K562 (cell line): ENCODE results near the gene ZCCHC24. TPM values are rescaled to one million over a fixed set of nuclear protein-coding genes. Genes with fewer than 3 reads are reported as not detected.

ENCODE experiments used
- ATAC-seq: fragments of 200-7000 bp; cut with Tn5 transposase; 3 replicates; pipeline ENCODE4 v1.9.1; 2020; ENCODE audit warnings: moderate library complexity
- BruUV-seq: library from RNA; stranded (reverse); fragments of 400-500 nt; replicated peaks from 2 replicates; lab custom pipeline; 2021; lab: Mats Ljungman, UMichigan
- CTCF ChIA-PET: fragments of 300-600 bp; formaldehyde crosslinking; extraction: SDS; loops from one replicate; lab custom pipeline; 2021; ENCODE audit warnings: low intra/inter-chr PET ratio; lab: Yijun Ruan, JAX
- POLR2A ChIA-PET: fragments of 300-600, 350-650 bp; sonication (Branson Sonifier 250); formaldehyde crosslinking; extraction: SDS; loops from one replicate; lab custom pipeline; 2021; ENCODE audit warnings: antibody characterized with exemption, inconsistent platforms; lab: Yijun Ruan, JAX
- DNase-seq, 4 experiments: peaks; one replicate each; pipeline versions ENCODE4 v3.0.0 to v3.0.0-alpha.2; 2011 to 2018; ENCODE audit warnings: low spot score in 3 of 4, mixed read lengths in 3 of 4; ENCODE audit errors: extremely low read depth in 1 of 4
- FAIRE-seq: peaks from 2 replicates; lab custom pipeline; 2011; peaks lifted over from hg19 to GRCh38; lab: Jason Lieb, UNC
- H2AFZ ChIP-seq: 2 replicates; pipeline ENCODE4 v1.6.0; 2011; ENCODE audit warnings: low read depth, low read length, control low read depth, inconsistent platforms
- H3K27ac ChIP-seq: fragments of 200-600 bp; 3 replicates; pipeline ENCODE4 v1.8.0; 2011; ENCODE audit warnings: low read depth, mild to moderate bottlenecking, control low read depth, inconsistent platforms, low read length, moderate library complexity, mixed read lengths; ENCODE audit errors: extremely low read depth
- H3K27me3 ChIP-seq, 2 experiments: fragments of 300-600 bp in 1 of 2; 2 replicates in 1 of 2; 3 replicates in 1 of 2; pipeline versions ENCODE4 v1.6.0 to v1.8.0; 2011; ENCODE audit warnings: inconsistent platforms in 2 of 2, low read length in 2 of 2, mild to moderate bottlenecking in 1 of 2, mixed read lengths in 1 of 2, moderate library complexity in 1 of 2; ENCODE audit not compliant: control insufficient read depth in 2 of 2, insufficient read depth in 2 of 2
- H3K36me3 ChIP-seq: fragments of 300-600 bp; 3 replicates; pipeline ENCODE4 v1.8.0; 2011; ENCODE audit warnings: mild to moderate bottlenecking, low read length, inconsistent platforms; ENCODE audit not compliant: control insufficient read depth, insufficient read depth
- H3K4me1 ChIP-seq, 2 experiments: fragments of 200-600 bp in 1 of 2; replicated peaks in 1 of 2; 2 replicates in 1 of 2; 3 replicates in 1 of 2; pipeline versions ENCODE4 v1.5.1 to v1.8.0; 2011; ENCODE audit warnings: inconsistent platforms in 2 of 2, low read length in 2 of 2, mild to moderate bottlenecking in 1 of 2, mixed read lengths in 1 of 2, moderate library complexity in 1 of 2; ENCODE audit not compliant: control insufficient read depth in 2 of 2, insufficient read depth in 2 of 2
- H3K4me2 ChIP-seq: 2 replicates; pipeline ENCODE4 v1.6.1; 2011; ENCODE audit warnings: low read length, control low read depth, inconsistent platforms, mixed read lengths; ENCODE audit not compliant: insufficient read depth
- H3K4me3 ChIP-seq: fragments of 200-600 bp; sonication (generic), shearing (Covaris generic); 2 replicates; pipeline ENCODE4 v1.5.1; 2016; ENCODE audit warnings: control low read depth, inconsistent platforms
- H3K79me2 ChIP-seq: fragments of 200-600 bp; 3 replicates; pipeline ENCODE4 v1.8.0; 2011; ENCODE audit warnings: low read length, inconsistent platforms; ENCODE audit not compliant: control insufficient read depth, insufficient read depth
- H3K9ac ChIP-seq, 2 experiments: 2 replicates each; pipeline versions ENCODE4 v1.6.0 to v1.6.1; 2011; ENCODE audit warnings: low read depth in 2 of 2, low read length in 2 of 2, control low read depth in 1 of 2, inconsistent platforms in 1 of 2, mild to moderate bottlenecking in 1 of 2, mixed read lengths in 1 of 2; ENCODE audit not compliant: insufficient read depth in 1 of 2
- H3K9me1 ChIP-seq: one replicate; pipeline ENCODE4 v1.6.0; 2011; ENCODE audit warnings: inconsistent platforms, mild to moderate bottlenecking, low read length, moderate library complexity; ENCODE audit not compliant: control insufficient read depth, insufficient read depth
- H3K9me3 ChIP-seq: replicated peaks from 2 replicates; pipeline ENCODE4 v1.5.1; 2011; ENCODE audit warnings: low read depth, low read length, inconsistent platforms; ENCODE audit not compliant: control insufficient read depth, insufficient read depth
- H4K20me1 ChIP-seq: replicated peaks from 2 replicates; pipeline ENCODE4 v1.6.1; 2011; ENCODE audit warnings: low read length, inconsistent platforms, mixed read lengths; ENCODE audit not compliant: control insufficient read depth, insufficient read depth
- CCAR2 ChIP-seq: fragments of 200-400 bp; formaldehyde crosslinking; IDR thresholded peaks from 2 replicates; pipeline ENCODE4 v1.6.1; 2017; ENCODE audit warnings: mild to moderate bottlenecking, low read depth, low read length
- EHMT2 ChIP-seq: fragments of 450-650 bp; IDR thresholded peaks from 2 replicates; pipeline ENCODE4 v1.6.1; 2018; ENCODE audit warnings: antibody characterized with exemption
- HDGF ChIP-seq: fragments of 450-650 bp; IDR thresholded peaks from 2 replicates; pipeline ENCODE4 v1.6.1; 2016
- HIVEP1 ChIP-seq: fragments of 250-450 bp; sonication (Bioruptor Pico); IDR thresholded peaks from 2 replicates; pipeline ENCODE4 v1.4.0; 2020; ENCODE audit warnings: mild to moderate bottlenecking
- MAFG ChIP-seq: fragments of 450-650 bp; conservative IDR thresholded peaks from 2 replicates; pipeline ENCODE4 v1.6.1; 2016; ENCODE audit warnings: missing genetic modification characterization, missing compliant biosample characterization
- MIER1 ChIP-seq: fragments of 450-650 bp; IDR thresholded peaks from 2 replicates; pipeline ENCODE4 v1.6.1; 2016; ENCODE audit warnings: antibody characterized with exemption, mild to moderate bottlenecking, low read depth
- OTX1 ChIP-seq: fragments of 450-650 bp; formaldehyde crosslinking; IDR thresholded peaks from 2 replicates; pipeline ENCODE4 v1.4.0; 2022; ENCODE audit warnings: mild to moderate bottlenecking
- PHF21A ChIP-seq: fragments of 450-650 bp; IDR thresholded peaks from 2 replicates; pipeline ENCODE4 v1.6.1; 2017; ENCODE audit warnings: low read depth, borderline replicate concordance
- PRPF4 ChIP-seq: fragments of 200-400 bp; formaldehyde crosslinking; IDR thresholded peaks from one replicate; pipeline ENCODE4 v1.6.1; 2017; ENCODE audit warnings: low read length, low read depth, mild to moderate bottlenecking; ENCODE audit not compliant: insufficient read depth, poor library complexity, severe bottlenecking
- SAFB ChIP-seq: fragments of 200-400 bp; formaldehyde crosslinking; IDR thresholded peaks from 2 replicates; pipeline ENCODE4 v1.6.1; 2017; ENCODE audit warnings: low read depth, low read length, borderline replicate concordance
- SIX5 ChIP-seq, 2 experiments: IDR thresholded peaks; 2 replicates each; pipeline ENCODE4 v1.6.1; 2011; ENCODE audit warnings: low read length in 2 of 2, borderline replicate concordance in 1 of 2, low read depth in 1 of 2, mild to moderate bottlenecking in 1 of 2, moderate library complexity in 1 of 2; ENCODE audit not compliant: insufficient read depth in 1 of 2
- ZNF347 ChIP-seq: fragments of 450-650 bp; formaldehyde crosslinking; IDR thresholded peaks from 2 replicates; pipeline ENCODE4 v1.4.0; 2020; ENCODE audit warnings: low read depth, mild to moderate bottlenecking, moderate library complexity
- ZNF41 ChIP-seq: fragments of 250-450 bp; sonication (Bioruptor Pico); conservative IDR thresholded peaks from 2 replicates; pipeline ENCODE4 v1.4.0; 2020; ENCODE audit warnings: mild to moderate bottlenecking
- ZNF717 ChIP-seq: fragments of 250-450 bp; sonication (Bioruptor Pico); IDR thresholded peaks from 2 replicates; pipeline ENCODE4 v1.5.0; 2021
- ZNF79 ChIP-seq: fragments of 250-450 bp; sonication (Bioruptor Pico); IDR thresholded peaks from 2 replicates; pipeline ENCODE4 v1.4.0; 2020; ENCODE audit warnings: low read depth, mild to moderate bottlenecking, moderate library complexity
- WGBS: fragments of 100-300 bp; shearing (Covaris generic); methylation state at CpG from one replicate; pipeline ENCODE4 v1.1.6; 2016; ENCODE audit warnings: low coverage, mixed read lengths; ENCODE audit not compliant: insufficient coverage; ENCODE audit errors: missing lambda C conversion rate; 5-methylcytosine and 5-hydroxymethylcytosine counted together
- in situ Hi-C: fragments of 300-500 bp; cut with MboI; formaldehyde crosslinking; loops from 4 replicates; pipeline ENCODE4 v1.15.0; 2018; ENCODE audit warnings: inconsistent platforms, mixed read lengths
- intact Hi-C: fragments of 100-400 bp; cut with micrococcal nuclease; formaldehyde crosslinking; loops from 2 replicates; pipeline ENCODE4 v1.14.2; 2022
- polyA plus RNA-seq, 8 experiments: library from polyadenylated mRNA; depleted of rRNA in 4 of 8; stranded (reverse) in 5 of 8; unstranded in 3 of 8; fragments of >200 nt; fragmentation: Nextera tagmentation in 2 of 8; fragmentation: Illumina TruSeq in 1 of 8; extraction: Ambion mirVana in 2 of 8; extraction: Trizol in 1 of 8; gene quantifications; 2 replicates each; pipeline versions ENCODE4 v1.2.1 to v1.2.3, GENCODE V29; 2011 to 2014; ENCODE audit warnings: inconsistent platforms in 1 of 8, missing spikeins in 1 of 8
- total RNA-seq, 7 experiments: library from RNA; depleted of rRNA in 6 of 7; stranded (reverse); fragments of >200 nt in 6 of 7; fragmentation: Illumina TruSeq in 2 of 7; extraction: Trizol in 2 of 7; gene quantifications; 2 replicates each; pipeline versions ENCODE4 v1.2.1 to v1.2.3, GENCODE V29; 2011 to 2021; ENCODE audit warnings: low replicate concordance in 1 of 7
- TF ChIP-seq, protein P1 (sequence below): sonication (generic); formaldehyde crosslinking; IDR thresholded peaks from 2 replicates; pipeline ENCODE4 v1.8.0; 2023; ENCODE audit warnings: missing genetic modification reagents, mild to moderate bottlenecking, borderline replicate concordance

Gene ZCCHC24
- total and polyA plus RNA-seq, 9 of the 15 experiments (the other 6 are each of a cell fraction or from before 2014, with no cell fraction given), result 0.84 to 11.0 (median 4.6) TPM

- TF ChIP-seq HIVEP1 (CRISPR knock-in tag) (no peak), PHF21A (no peak), SIX5 (IDR thresholded peaks at IDR 0.05; ENCODE audit: borderline replicate concordance in 1 of 2, insufficient read depth in 1 of 2, low read depth in 1 of 2, low read length in 2 of 2) (no peak), ZNF41 (no peak), CCAR2 (no peak), ZNF717 (CRISPR knock-in tag) (no peak)
Observed at GRCh38 chr10:79405995-79406515, 39.4 kb downstream of the ZCCHC24 start (continued).

DNA sequence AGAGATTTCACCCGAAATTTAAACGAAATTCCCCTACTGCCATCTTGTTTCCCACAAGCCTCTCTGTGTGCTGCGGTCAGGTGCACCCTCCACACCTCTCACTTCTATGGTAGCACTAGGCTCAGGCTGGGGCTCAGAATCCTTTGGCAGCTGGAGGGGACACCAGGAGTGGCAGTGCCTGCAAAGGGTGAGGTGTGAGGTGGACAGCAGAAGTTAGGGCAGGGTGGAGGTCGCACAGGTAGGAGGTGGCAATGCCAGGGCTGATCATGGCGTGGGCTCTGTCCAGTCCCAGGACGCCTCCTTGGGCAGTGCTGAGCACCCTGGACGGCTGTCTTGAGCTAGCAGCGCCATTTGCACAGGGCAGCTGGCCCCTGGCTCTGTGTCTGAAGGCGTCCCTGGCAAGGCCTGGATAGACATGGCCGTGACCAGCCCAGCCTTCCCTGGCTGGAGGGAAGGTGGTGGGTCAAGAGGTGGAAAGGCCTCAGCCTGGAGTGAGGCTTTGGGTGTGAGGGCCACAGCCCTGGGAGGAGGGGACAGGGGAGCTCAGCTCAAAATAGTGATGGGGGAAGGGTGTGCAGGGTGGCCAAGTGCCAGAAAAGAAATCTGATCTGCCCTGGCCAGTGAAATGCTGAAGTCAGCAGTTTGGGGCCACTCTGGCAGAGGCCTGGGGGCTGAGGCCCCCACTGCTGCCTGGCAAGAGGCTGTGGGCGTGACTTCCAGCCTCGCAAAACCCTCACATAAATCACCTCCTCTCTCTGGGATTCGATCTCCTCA lies 40.0 kb downstream of the ZCCHC24 start:
- CTCF ChIA-PET, result no interaction called here
- Histone ChIP-seq H3K27ac (no peak overlapping the region), H2AFZ (no peak overlapping the region), H3K9me3 (no peaks in the 10 kb centered on the region), H3K36me3 (no peaks in the 10 kb centered on the region), H3K4me3 (no peak overlapping the region), H3K27me3 (no peaks in the 10 kb centered on the region), H4K20me1 (peaks cover 13% of the 10 kb centered on the region; the same call in 1 of the 2 replicates), H3K4me2 (no peak overlapping the region), H3K9ac (peak overlapping the region in 1 of 2 experiments; percentile 72; a peak in 2 of 4 replicates), H3K79me2 (no peaks in the 10 kb centered on the region), H3K4me1 (peaks cover 31 to 60% of the 10 kb centered on the region in 2 experiments), H3K9me1 (no peaks in the 10 kb centered on the region)
- BruUV-seq, result no TSS peak
- in situ Hi-C loops (no loop called here), intact Hi-C loops (no loop called here)
- WGBS, result 46% methylated on average over 13 of the region's 13 CpGs
- no peak for DNase-seq
- POLR2A ChIA-PET, result interaction anchor here (0.5 to 2.8 kb wide), 4 partner anchors 9 to 467 kb away, joined by 3 to 9 read pairs (median 4); no protein-coding TSS in a partner anchor
- FAIRE-seq, result no peak
- ATAC-seq, result peak; percentile 15
- no peak for TF ChIP-seq SAFB
- TF ChIP-seq EHMT2, result no peak
- TF ChIP-seq OTX1 (CRISPR knock-in tag), result no peak
- TF ChIP-seq PRPF4, result no peak
- peak; percentile 94 for TF ChIP-seq MAFG (tag)
- no peak for TF ChIP-seq ZNF347
- TF ChIP-seq HDGF, result no peak
- TF ChIP-seq MIER1, result no peak
- TF ChIP-seq ZNF79 (CRISPR knock-in tag), result no peak
- TF ChIP-seq, protein P1, sequence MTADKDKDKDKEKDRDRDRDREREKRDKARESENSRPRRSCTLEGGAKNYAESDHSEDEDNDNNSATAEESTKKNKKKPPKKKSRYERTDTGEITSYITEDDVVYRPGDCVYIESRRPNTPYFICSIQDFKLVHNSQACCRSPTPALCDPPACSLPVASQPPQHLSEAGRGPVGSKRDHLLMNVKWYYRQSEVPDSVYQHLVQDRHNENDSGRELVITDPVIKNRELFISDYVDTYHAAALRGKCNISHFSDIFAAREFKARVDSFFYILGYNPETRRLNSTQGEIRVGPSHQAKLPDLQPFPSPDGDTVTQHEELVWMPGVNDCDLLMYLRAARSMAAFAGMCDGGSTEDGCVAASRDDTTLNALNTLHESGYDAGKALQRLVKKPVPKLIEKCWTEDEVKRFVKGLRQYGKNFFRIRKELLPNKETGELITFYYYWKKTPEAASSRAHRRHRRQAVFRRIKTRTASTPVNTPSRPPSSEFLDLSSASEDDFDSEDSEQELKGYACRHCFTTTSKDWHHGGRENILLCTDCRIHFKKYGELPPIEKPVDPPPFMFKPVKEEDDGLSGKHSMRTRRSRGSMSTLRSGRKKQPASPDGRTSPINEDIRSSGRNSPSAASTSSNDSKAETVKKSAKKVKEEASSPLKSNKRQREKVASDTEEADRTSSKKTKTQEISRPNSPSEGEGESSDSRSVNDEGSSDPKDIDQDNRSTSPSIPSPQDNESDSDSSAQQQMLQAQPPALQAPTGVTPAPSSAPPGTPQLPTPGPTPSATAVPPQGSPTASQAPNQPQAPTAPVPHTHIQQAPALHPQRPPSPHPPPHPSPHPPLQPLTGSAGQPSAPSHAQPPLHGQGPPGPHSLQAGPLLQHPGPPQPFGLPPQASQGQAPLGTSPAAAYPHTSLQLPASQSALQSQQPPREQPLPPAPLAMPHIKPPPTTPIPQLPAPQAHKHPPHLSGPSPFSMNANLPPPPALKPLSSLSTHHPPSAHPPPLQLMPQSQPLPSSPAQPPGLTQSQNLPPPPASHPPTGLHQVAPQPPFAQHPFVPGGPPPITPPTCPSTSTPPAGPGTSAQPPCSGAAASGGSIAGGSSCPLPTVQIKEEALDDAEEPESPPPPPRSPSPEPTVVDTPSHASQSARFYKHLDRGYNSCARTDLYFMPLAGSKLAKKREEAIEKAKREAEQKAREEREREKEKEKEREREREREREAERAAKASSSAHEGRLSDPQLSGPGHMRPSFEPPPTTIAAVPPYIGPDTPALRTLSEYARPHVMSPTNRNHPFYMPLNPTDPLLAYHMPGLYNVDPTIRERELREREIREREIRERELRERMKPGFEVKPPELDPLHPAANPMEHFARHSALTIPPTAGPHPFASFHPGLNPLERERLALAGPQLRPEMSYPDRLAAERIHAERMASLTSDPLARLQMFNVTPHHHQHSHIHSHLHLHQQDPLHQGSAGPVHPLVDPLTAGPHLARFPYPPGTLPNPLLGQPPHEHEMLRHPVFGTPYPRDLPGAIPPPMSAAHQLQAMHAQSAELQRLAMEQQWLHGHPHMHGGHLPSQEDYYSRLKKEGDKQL (CRISPR knock-in tag), result 0 out of 2 replicates have a peak, but pooled peaks have one; percentile 21
